ENCODE measurements around the gene AGA. TPM values are rescaled to one million over a fixed set of nuclear protein-coding genes. Genes with fewer than 3 reads are reported as not detected.

Gene AGA
- total and polyA plus RNA-seq, 10 of the 15 experiments (the other 5 are each of a cell fraction or from before 2014, with no cell fraction given), result 17.1 to 37.6 (median 24.5) TPM

GRCh38 chr4:177404986-177405385 is 37.3 kb downstream of the AGA start:
- 27% methylated on average over 4 of the region's 4 CpGs for WGBS (ENCODE audit: insufficient coverage, insufficient replicate concordance, low lambda C conversion rate, missing lambda C conversion rate)
- H3K9me3 ChIP-seq (replicated peaks; ENCODE audit: control insufficient read depth, insufficient read depth, low read length), result no peaks in the 10 kb centered on the region
- no peak overlapping the region for H3K4me2 ChIP-seq (ENCODE audit: control insufficient read depth, insufficient read depth)
- no peak for DNase-seq (ENCODE audit: low read depth, low spot score)
- no peaks in the 10 kb centered on the region for H3K4me1 ChIP-seq (ENCODE audit: control insufficient read depth, insufficient read depth, low read length)
- no peaks in the 10 kb centered on the region for H3K79me2 ChIP-seq (ENCODE audit: control insufficient read depth, insufficient read depth, low read length)
- no peak for ATAC-seq
- POLR2A ChIA-PET, result no interaction called here
- intact Hi-C loops (cut with micrococcal nuclease; ENCODE audit: unreplicated experiment) (no loop called here), in situ Hi-C loops (cut with MboI) (no loop called here)
- TF ChIP-seq CHD2 (IDR thresholded peaks at IDR 0.05; ENCODE audit: borderline replicate concordance, low read depth, low read length), result no peak
- no peak for TF ChIP-seq SMARCA5 (IDR thresholded peaks at IDR 0.05)
- TF ChIP-seq, protein P1, sequence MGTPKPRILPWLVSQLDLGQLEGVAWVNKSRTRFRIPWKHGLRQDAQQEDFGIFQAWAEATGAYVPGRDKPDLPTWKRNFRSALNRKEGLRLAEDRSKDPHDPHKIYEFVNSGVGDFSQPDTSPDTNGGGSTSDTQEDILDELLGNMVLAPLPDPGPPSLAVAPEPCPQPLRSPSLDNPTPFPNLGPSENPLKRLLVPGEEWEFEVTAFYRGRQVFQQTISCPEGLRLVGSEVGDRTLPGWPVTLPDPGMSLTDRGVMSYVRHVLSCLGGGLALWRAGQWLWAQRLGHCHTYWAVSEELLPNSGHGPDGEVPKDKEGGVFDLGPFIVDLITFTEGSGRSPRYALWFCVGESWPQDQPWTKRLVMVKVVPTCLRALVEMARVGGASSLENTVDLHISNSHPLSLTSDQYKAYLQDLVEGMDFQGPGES (IDR thresholded peaks at IDR 0.05), result no peak
- no peak for TF ChIP-seq SUZ12 (IDR thresholded peaks at IDR 0.05; ENCODE audit: unreplicated experiment)
- TF ChIP-seq ZNF207 (IDR thresholded peaks at IDR 0.05; ENCODE audit: borderline replicate concordance), result no peak
- TF ChIP-seq, protein P2, sequence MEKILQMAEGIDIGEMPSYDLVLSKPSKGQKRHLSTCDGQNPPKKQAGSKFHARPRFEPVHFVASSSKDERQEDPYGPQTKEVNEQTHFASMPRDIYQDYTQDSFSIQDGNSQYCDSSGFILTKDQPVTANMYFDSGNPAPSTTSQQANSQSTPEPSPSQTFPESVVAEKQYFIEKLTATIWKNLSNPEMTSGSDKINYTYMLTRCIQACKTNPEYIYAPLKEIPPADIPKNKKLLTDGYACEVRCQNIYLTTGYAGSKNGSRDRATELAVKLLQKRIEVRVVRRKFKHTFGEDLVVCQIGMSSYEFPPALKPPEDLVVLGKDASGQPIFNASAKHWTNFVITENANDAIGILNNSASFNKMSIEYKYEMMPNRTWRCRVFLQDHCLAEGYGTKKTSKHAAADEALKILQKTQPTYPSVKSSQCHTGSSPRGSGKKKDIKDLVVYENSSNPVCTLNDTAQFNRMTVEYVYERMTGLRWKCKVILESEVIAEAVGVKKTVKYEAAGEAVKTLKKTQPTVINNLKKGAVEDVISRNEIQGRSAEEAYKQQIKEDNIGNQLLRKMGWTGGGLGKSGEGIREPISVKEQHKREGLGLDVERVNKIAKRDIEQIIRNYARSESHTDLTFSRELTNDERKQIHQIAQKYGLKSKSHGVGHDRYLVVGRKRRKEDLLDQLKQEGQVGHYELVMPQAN (conservative IDR thresholded peaks at IDR 0.05), result no peak
- no peak for TF ChIP-seq ZNF24 (IDR thresholded peaks at IDR 0.05)
- no peak for TF ChIP-seq PML (IDR thresholded peaks at IDR 0.05; ENCODE audit: low read length)
- TF ChIP-seq RAD21 (IDR thresholded peaks at IDR 0.05; ENCODE audit: insufficient read depth, low read depth, low read length), result no peak
- no peak for TF ChIP-seq YY1 (IDR thresholded peaks at IDR 0.05; ENCODE audit: low read depth, low read length)
- TF ChIP-seq NR2C1 (IDR thresholded peaks at IDR 0.05), result no peak
- no peak for TF ChIP-seq ZBED1 (IDR thresholded peaks at IDR 0.05; ENCODE audit: borderline replicate concordance)
- no peak for TF ChIP-seq ZNF274 (IDR thresholded peaks at IDR 0.05; ENCODE audit: insufficient read depth, insufficient read length)
- TF ChIP-seq MEF2A (IDR thresholded peaks at IDR 0.05; ENCODE audit: insufficient read depth, low read depth, low read length), result no peak
- no peak for TF ChIP-seq POLR2AphosphoS2 (IDR thresholded peaks at IDR 0.05; ENCODE audit: low read depth, low read length)
- TF ChIP-seq CHD1 (IDR thresholded peaks at IDR 0.05; ENCODE audit: low read depth, low read length), result no peak
- TF ChIP-seq IKZF2 (IDR thresholded peaks at IDR 0.05), result no peak
- no TSS peak for BruUV-seq (replicated peaks)
- H3K4me3 ChIP-seq, result no peak overlapping the region
- no peak overlapping the region for H3K9ac ChIP-seq (ENCODE audit: control insufficient read depth, insufficient read depth, low read length)
- H3K36me3 ChIP-seq (ENCODE audit: control insufficient read depth in 2 of 2, insufficient read depth in 2 of 2, low read length in 1 of 2), result no peaks in the 10 kb centered on the region
- RAD21 ChIA-PET (ENCODE audit: unreplicated experiment), result no interaction called here
- SMC1A ChIA-PET (ENCODE audit: uncharacterized antibody, unreplicated experiment), result no interaction called here
- no peaks in the 10 kb centered on the region for H3K27me3 ChIP-seq (replicated peaks in 1 of 2; ENCODE audit: control insufficient read depth in 2 of 2, insufficient read depth in 2 of 2, low read length in 1 of 2)
- H4K20me1 ChIP-seq (ENCODE audit: control insufficient read depth, insufficient read depth), result no peaks in the 10 kb centered on the region
- FAIRE-seq, result no peak
- no peak overlapping the region for H3K27ac ChIP-seq (ENCODE audit: control insufficient read depth, insufficient read depth)
- CTCF ChIA-PET, result interaction anchor here (0.6 kb wide), 1 partner anchor 8 kb away, joined by 3 read pairs; no protein-coding TSS in a partner anchor
- H2AFZ ChIP-seq (ENCODE audit: control insufficient read depth, low read depth, low read length), result no peak overlapping the region
